Endothelial cell of umbilical vein (primary cell): Measurements from ENCODE around the gene CPXM2. TPM values are rescaled to one million over a fixed set of nuclear protein-coding genes. Genes with fewer than 3 reads are reported as not detected.

Source experiments
- BruUV-seq: library from RNA; stranded (reverse); fragments of 400-500 nt; replicated peaks from 2 replicates; lab custom pipeline; 2021; lab: Mats Ljungman, UMichigan
- CTCF ChIA-PET: fragments of 300-600, 350-600 bp; sonication (Branson Sonifier 250); formaldehyde crosslinking; loops from one replicate; lab custom pipeline; 2021; ENCODE audit warnings: antibody characterized with exemption, inconsistent platforms; lab: Charles Lee
- POLR2A ChIA-PET: fragments of 300-600, 350-600 bp; sonication (Branson Sonifier 250); formaldehyde crosslinking; loops from one replicate; lab custom pipeline; 2021; ENCODE audit warnings: antibody characterized with exemption, inconsistent platforms; lab: Charles Lee
- DNase-seq: peaks from one replicate; pipeline ENCODE4 v3.0.0-alpha.2; 2011; ENCODE audit warnings: low read depth, low spot score
- FAIRE-seq: peaks from 2 replicates; lab custom pipeline; 2011; peaks lifted over from hg19 to GRCh38; lab: Jason Lieb, UNC
- H2AFZ ChIP-seq: 2 replicates; pipeline ENCODE4 v1.6.0; 2012; ENCODE audit warnings: low read depth, low read length, control low read depth, inconsistent platforms
- H3K27ac ChIP-seq: 2 replicates; pipeline ENCODE4 v1.5.1; 2011; ENCODE audit warnings: low read depth, mild to moderate bottlenecking, control low read depth, low read length, moderate library complexity; ENCODE audit not compliant: insufficient read depth
- H3K27me3 ChIP-seq, 2 experiments: 2 replicates each; pipeline versions ENCODE4 v1.6.0 to v1.6.1; 2011; ENCODE audit warnings: low read length in 2 of 2, mixed read lengths in 1 of 2; ENCODE audit not compliant: control insufficient read depth in 2 of 2, insufficient read depth in 2 of 2
- H3K36me3 ChIP-seq, 2 experiments: 2 replicates in 1 of 2; 3 replicates in 1 of 2; pipeline ENCODE4 v1.5.1; 2011; ENCODE audit warnings: low read length in 2 of 2, mild to moderate bottlenecking in 1 of 2, moderate library complexity in 1 of 2; ENCODE audit not compliant: control insufficient read depth in 2 of 2, insufficient read depth in 2 of 2; ENCODE audit errors: extremely low read depth in 1 of 2
- H3K4me1 ChIP-seq: 3 replicates; pipeline ENCODE4 v1.5.1; 2011; ENCODE audit warnings: mild to moderate bottlenecking, low read length; ENCODE audit not compliant: control insufficient read depth, insufficient read depth; ENCODE audit errors: extremely low read depth
- H3K4me2 ChIP-seq: 2 replicates; pipeline ENCODE4 v1.6.1; 2011; ENCODE audit warnings: low read length, control low read depth, mixed read lengths; ENCODE audit not compliant: insufficient read depth
- H3K4me3 ChIP-seq, 3 experiments: fragments of 200-600 bp in 1 of 3; sonication (generic), shearing (Covaris generic) in 1 of 3; replicated peaks in 1 of 3; 2 replicates each; pipeline ENCODE4 v1.5.1; 2011 to 2016; ENCODE audit warnings: control low read depth in 3 of 3, low read length in 3 of 3, mild to moderate bottlenecking in 2 of 3, inconsistent platforms in 1 of 3, low read depth in 1 of 3, moderate library complexity in 1 of 3; ENCODE audit not compliant: insufficient read depth in 1 of 3
- H3K79me2 ChIP-seq: 2 replicates; pipeline ENCODE4 v1.6.0; 2012; ENCODE audit warnings: low read length, inconsistent platforms; ENCODE audit not compliant: control insufficient read depth, insufficient read depth
- H3K9ac ChIP-seq: replicated peaks from 2 replicates; pipeline ENCODE3; 2011; ENCODE audit warnings: low read length, control low read depth; ENCODE audit not compliant: insufficient read depth; ENCODE audit errors: extremely low read depth
- H3K9me1 ChIP-seq: replicated peaks from 3 replicates; pipeline ENCODE4 v1.6.0; 2011; ENCODE audit warnings: mild to moderate bottlenecking, low read length; ENCODE audit not compliant: control insufficient read depth, insufficient read depth; ENCODE audit errors: extremely low read depth
- H3K9me3 ChIP-seq: replicated peaks from 2 replicates; pipeline ENCODE4 v1.5.1; 2012; ENCODE audit warnings: low read length, inconsistent platforms; ENCODE audit not compliant: control insufficient read depth, insufficient read depth
- H4K20me1 ChIP-seq: replicated peaks from 2 replicates; pipeline ENCODE3; 2011; ENCODE audit warnings: mild to moderate bottlenecking, low read length; ENCODE audit not compliant: control insufficient read depth, insufficient read depth; ENCODE audit errors: extremely low read depth
- EZH2 ChIP-seq: IDR thresholded peaks from 2 replicates; pipeline ENCODE4 v1.6.1; 2012; ENCODE audit warnings: borderline replicate concordance, low read depth, mild to moderate bottlenecking, moderate library complexity, low read length, inconsistent platforms; ENCODE audit not compliant: severe bottlenecking
- FOS ChIP-seq: IDR thresholded peaks from 2 replicates; pipeline ENCODE4 v1.6.1; 2011; ENCODE audit warnings: mild to moderate bottlenecking, low read length, moderate library complexity, borderline replicate concordance; ENCODE audit not compliant: insufficient read depth
- GATA2 ChIP-seq: IDR thresholded peaks from 2 replicates; pipeline ENCODE4 v1.7.0; 2011; ENCODE audit warnings: low read depth, mild to moderate bottlenecking, moderate library complexity, mixed read lengths, low read length; ENCODE audit not compliant: insufficient read length, insufficient read depth
- JUN ChIP-seq: IDR thresholded peaks from 2 replicates; pipeline ENCODE4 v1.6.1; 2011; ENCODE audit warnings: borderline replicate concordance, low read depth; ENCODE audit not compliant: insufficient read length, insufficient read depth
- MYC ChIP-seq: IDR thresholded peaks from one replicate; pipeline ENCODE4 v1.6.1; 2011; ENCODE audit warnings: mild to moderate bottlenecking, low read depth, low read length
- POLR2A ChIP-seq: IDR thresholded peaks from 2 replicates; pipeline ENCODE4 v1.6.1; 2012; ENCODE audit warnings: low read depth, mild to moderate bottlenecking, control low read depth, low read length
- POLR2AphosphoS5 ChIP-seq: IDR thresholded peaks from 2 replicates; pipeline ENCODE4 v1.6.1; 2012; ENCODE audit warnings: low read depth, mild to moderate bottlenecking, control low read depth, low read length, moderate library complexity; ENCODE audit not compliant: insufficient read depth
- dilution Hi-C: fragments of 300-500 bp; cut with MboI; formaldehyde crosslinking; loops from one replicate; pipeline ENCODE4 v1.15.0; 2019; ENCODE audit warnings: low sequenced_read_pairs; ENCODE audit not compliant: extremely low pct_ligation_motif_present
- intact Hi-C: fragments of 100-400 bp; cut with micrococcal nuclease; formaldehyde crosslinking; loops from one replicate; pipeline ENCODE4 v1.10.0; 2022
- polyA plus RNA-seq, 4 experiments: library from polyadenylated mRNA; depleted of rRNA in 3 of 4; stranded (reverse) in 3 of 4; unstranded in 1 of 4; fragments of >200 nt; gene quantifications; 2 replicates each; pipeline versions ENCODE4 v1.2.1 to v1.2.3, GENCODE V29; 2011 to 2012; ENCODE audit warnings: missing spikeins in 1 of 4
- total RNA-seq: library from RNA; stranded (reverse); gene quantifications from 2 replicates; pipeline ENCODE4 v1.2.3, GENCODE V29; 2021
- TF ChIP-seq, protein P1 (sequence below), 2 donors: IDR thresholded peaks; 1 replicate in 1 of 2; 2 replicates in 1 of 2; pipeline ENCODE4 v1.5.1; 2011; ENCODE audit warnings: low read length in 2 of 2, mild to moderate bottlenecking in 2 of 2, moderate library complexity in 2 of 2, control low read depth in 1 of 2, inconsistent platforms in 1 of 2, low read depth in 1 of 2; ENCODE audit not compliant: insufficient read depth in 1 of 2; ENCODE audit errors: extremely low read depth in 1 of 2
- TF ChIP-seq, protein P2 (sequence below): IDR thresholded peaks from 2 replicates; pipeline ENCODE4 v1.6.1; 2011; ENCODE audit not compliant: insufficient read depth, insufficient read length

CPXM2 gene
- total and polyA plus RNA-seq, 2 donors (not counting 3 experiments of a cell fraction or from before 2014, with no cell fraction given) = 1.8 to 2.7 TPM

DNA sequence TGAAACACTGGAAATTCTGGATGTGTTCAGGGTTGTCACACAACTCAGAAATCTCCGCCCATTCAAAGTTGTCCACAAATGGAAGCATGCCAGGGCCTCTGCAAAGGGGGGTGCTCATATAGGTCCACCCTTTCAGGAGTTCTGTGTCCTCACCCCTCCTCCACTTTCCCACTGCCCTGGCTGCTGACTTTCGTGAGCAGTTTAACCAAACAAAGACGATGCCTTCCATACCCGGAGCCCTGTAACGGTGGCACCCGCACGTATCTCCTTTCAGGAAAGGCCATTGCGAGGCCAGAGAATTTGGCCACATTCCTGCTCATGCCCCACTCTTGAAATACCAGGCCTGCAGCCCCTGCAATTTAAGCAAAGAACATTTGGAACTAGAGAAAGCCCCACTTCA is 1.4 kb downstream of the CPXM2 start:
- Histone ChIP-seq H3K27ac (no peak overlapping the region), H3K36me3 (no peaks in the 10 kb centered on the region), H3K79me2 (no peaks in the 10 kb centered on the region), H2AFZ (no peak overlapping the region), H4K20me1 (no peaks in the 10 kb centered on the region), H3K9ac (no peak overlapping the region), H3K4me2 (no peak overlapping the region), H3K4me1 (no peaks in the 10 kb centered on the region), H3K4me3 (no peak overlapping the region), H3K27me3 (peaks cover 10 to 17% of the 10 kb centered on the region in 2 experiments), H3K9me3 (no peaks in the 10 kb centered on the region), H3K9me1 (no peaks in the 10 kb centered on the region)
- ChIA-PET POLR2A (no interaction called here), CTCF (no interaction called here)
- TF ChIP-seq JUN = no peak
- TF ChIP-seq EZH2 = peak; percentile 16
- DNase-seq (no peak), FAIRE-seq (no peak)
- intact Hi-C loops = no loop called here
- no TSS peak for BruUV-seq
- dilution Hi-C loops = no loop called here

DNA sequence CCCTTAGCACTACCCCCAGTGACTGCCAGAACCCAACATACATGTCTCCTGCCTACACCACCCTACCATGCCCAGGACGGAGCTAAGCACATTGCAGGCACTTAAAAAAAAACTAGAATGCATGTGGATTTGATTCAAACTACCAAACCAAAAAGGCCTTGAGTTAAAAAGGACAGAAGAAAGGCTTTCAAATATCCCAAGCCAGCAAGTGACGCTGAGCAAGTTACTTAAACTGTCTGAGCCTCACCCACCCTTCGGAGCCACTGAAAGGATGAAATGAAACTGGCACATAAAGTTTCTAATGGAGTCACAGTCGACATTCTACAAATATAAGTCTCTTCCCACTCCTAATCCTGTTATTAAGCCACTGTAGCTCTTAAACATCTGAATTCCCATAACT is 1.8 kb downstream of the CPXM2 start:
- TF ChIP-seq JUN = no peak
- TF ChIP-seq EZH2 = no peak
- TF ChIP-seq, protein P1, sequence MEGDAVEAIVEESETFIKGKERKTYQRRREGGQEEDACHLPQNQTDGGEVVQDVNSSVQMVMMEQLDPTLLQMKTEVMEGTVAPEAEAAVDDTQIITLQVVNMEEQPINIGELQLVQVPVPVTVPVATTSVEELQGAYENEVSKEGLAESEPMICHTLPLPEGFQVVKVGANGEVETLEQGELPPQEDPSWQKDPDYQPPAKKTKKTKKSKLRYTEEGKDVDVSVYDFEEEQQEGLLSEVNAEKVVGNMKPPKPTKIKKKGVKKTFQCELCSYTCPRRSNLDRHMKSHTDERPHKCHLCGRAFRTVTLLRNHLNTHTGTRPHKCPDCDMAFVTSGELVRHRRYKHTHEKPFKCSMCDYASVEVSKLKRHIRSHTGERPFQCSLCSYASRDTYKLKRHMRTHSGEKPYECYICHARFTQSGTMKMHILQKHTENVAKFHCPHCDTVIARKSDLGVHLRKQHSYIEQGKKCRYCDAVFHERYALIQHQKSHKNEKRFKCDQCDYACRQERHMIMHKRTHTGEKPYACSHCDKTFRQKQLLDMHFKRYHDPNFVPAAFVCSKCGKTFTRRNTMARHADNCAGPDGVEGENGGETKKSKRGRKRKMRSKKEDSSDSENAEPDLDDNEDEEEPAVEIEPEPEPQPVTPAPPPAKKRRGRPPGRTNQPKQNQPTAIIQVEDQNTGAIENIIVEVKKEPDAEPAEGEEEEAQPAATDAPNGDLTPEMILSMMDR (IDR thresholded peaks at IDR 0.05; ENCODE audit: extremely low read depth in 1 of 2, insufficient read depth in 1 of 2, low read depth in 1 of 2, low read length in 2 of 2) = no peak
- TF ChIP-seq FOS = no peak
- no peak for TF ChIP-seq POLR2AphosphoS5
- TF ChIP-seq POLR2A = no peak
- no peak for TF ChIP-seq MYC
- TF ChIP-seq, protein P2, sequence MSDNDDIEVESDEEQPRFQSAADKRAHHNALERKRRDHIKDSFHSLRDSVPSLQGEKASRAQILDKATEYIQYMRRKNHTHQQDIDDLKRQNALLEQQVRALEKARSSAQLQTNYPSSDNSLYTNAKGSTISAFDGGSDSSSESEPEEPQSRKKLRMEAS = no peak
- no peak for TF ChIP-seq GATA2
- no peak overlapping the region for H3K27ac ChIP-seq
- no peaks in the 10 kb centered on the region for H3K9me1 ChIP-seq
- no peak for DNase-seq
- FAIRE-seq = no peak
- no peaks in the 10 kb centered on the region for H3K79me2 ChIP-seq
- no peaks in the 10 kb centered on the region for H3K9me3 ChIP-seq
- dilution Hi-C loops = no loop called here
- intact Hi-C loops = no loop called here
- H4K20me1 ChIP-seq = no peaks in the 10 kb centered on the region
- H3K4me1 ChIP-seq = no peaks in the 10 kb centered on the region
- no peak overlapping the region for H3K4me2 ChIP-seq
- peaks cover 10 to 17% of the 10 kb centered on the region in 2 experiments for H3K27me3 ChIP-seq
- no peaks in the 10 kb centered on the region for H3K36me3 ChIP-seq
- ChIA-PET POLR2A (no interaction called here), CTCF (no interaction called here)
- no peak overlapping the region for H3K9ac ChIP-seq
- no peak overlapping the region for H2AFZ ChIP-seq
- BruUV-seq = no TSS peak
- H3K4me3 ChIP-seq = no peak overlapping the region
